HG03575 (cell line): ENCODE results near the gene C14orf119.

Experiments used
- ATAC-seq: cut with Tn5 transposase; IDR thresholded peaks from one replicate; pipeline ENCODE4 v1.9.1; 2021; ENCODE audit not compliant: unreplicated experiment, insufficient number of reproducible peaks, low FRiP score; ENCODE audit errors: extremely low read depth

Gene C14orf119

GRCh38 chr14:23119363-23120327 is 24.3 kb downstream of the C14orf119 start:
- ATAC-seq, result no peak

- no peak for ATAC-seq
Measured at GRCh38 chr14:23120541-23121251, 25.4 kb downstream of the C14orf119 start.

- no peak for ATAC-seq
Measured at GRCh38 chr14:23121361-23121771, 26.1 kb downstream of the C14orf119 start.

- no peak for ATAC-seq
Measured at GRCh38 chr14:23122086-23122485, 26.8 kb downstream of the C14orf119 start.

GRCh38 chr14:23123419-23123818 is 28.1 kb downstream of the C14orf119 start:
- ATAC-seq, result no peak

GRCh38 chr14:23124337-23124954 is 29.1 kb downstream of the C14orf119 start:
- no peak for ATAC-seq

GRCh38 chr14:23125011-23125410 is 29.7 kb downstream of the C14orf119 start:
- no peak for ATAC-seq

- ATAC-seq, result no peak
Measured at GRCh38 chr14:23125933-23126524, 30.7 kb downstream of the C14orf119 start.

- no peak for ATAC-seq
Measured at GRCh38 chr14:23126548-23127278, 31.4 kb downstream of the C14orf119 start.

- no peak for ATAC-seq
Measured at GRCh38 chr14:23127861-23128260, 32.6 kb downstream of the C14orf119 start.

GRCh38 chr14:23128969-23129758 is 33.9 kb downstream of the C14orf119 start:
- ATAC-seq, result no peak

- ATAC-seq, result no peak
Measured at GRCh38 chr14:23129759-23130316, 34.5 kb downstream of the C14orf119 start.

- no peak for ATAC-seq
Measured at GRCh38 chr14:23130871-23131270, 35.6 kb downstream of the C14orf119 start.

GRCh38 chr14:23131482-23131881 is 36.2 kb downstream of the C14orf119 start:
- no peak for ATAC-seq

GRCh38 chr14:23132970-23133369 is 37.7 kb downstream of the C14orf119 start:
- no peak for ATAC-seq

- ATAC-seq, result no peak
Measured at GRCh38 chr14:23136566-23137133, 41.3 kb downstream of the C14orf119 start.

- ATAC-seq, result no peak
Measured at GRCh38 chr14:23137192-23137812, 42.0 kb downstream of the C14orf119 start.
